Fibroblast of skin of right quadriceps (primary cell): ENCODE results near the gene SEMA5B.

Experiments used
- DNase-seq: peaks from one replicate; pipeline ENCODE4 v3.0.0-alpha.2; 2013

The SEMA5B gene

DNA sequence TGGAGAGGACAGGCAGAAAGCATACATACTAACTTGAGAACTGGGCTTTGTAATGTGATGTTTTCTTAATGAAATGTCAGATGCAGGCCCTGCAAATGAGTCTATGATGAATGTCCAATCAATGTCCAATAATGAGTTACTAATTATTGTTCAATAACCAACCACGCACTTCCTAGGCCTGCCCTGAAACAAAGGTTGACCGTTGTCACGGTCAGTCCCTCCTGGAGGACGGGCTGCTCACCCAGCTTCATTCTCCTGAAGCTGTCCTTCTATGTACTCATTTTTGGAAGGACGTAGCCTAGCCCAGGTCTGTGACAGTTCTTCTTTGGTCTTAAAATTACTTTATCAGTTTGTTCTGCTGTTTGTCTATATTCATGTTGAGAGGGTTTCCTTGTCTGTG lies 30.9 kb upstream of the SEMA5B start:
- DNase-seq, result no peak

DNA sequence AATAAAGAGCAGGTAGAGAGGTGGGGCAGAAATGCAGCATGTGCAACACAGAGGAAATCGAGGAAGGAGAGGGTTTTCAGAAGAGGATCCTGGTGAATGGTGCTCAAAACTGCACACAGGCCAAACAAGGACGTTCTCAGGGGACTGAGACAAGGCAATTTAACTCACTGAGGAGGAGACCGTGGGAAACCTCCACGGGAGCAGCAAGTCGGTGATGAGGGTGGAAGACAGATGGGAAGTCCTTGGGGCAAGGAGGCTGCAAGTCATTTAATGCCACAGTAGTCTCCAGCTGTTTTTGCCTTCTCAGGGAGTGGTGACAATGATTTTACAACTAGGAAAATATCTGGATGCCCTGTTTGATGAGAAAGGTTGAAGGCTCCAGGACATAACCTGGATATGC lies 27.8 kb upstream of the SEMA5B start:
- no peak for DNase-seq

DNA sequence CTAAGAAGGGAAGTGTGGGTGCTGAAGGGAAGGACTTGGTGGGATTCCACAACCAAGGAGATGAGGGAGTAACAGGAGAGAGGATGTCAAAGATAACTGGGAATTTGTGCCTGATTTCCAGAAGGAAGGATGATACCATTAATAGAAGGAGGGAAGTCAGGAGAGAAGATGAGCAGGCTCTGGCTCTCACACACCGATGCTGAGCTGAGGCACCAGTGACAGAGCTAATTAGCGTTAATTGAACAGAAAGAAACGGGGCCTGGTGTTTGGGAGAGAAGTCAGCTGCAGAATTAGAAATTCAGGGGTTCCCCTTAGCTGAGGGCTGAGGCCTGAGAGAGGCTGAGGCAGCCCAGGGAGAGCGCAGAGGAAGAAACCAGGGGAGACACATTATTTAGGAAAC lies 27.4 kb upstream of the SEMA5B start:
- DNase-seq, result no peak

DNA sequence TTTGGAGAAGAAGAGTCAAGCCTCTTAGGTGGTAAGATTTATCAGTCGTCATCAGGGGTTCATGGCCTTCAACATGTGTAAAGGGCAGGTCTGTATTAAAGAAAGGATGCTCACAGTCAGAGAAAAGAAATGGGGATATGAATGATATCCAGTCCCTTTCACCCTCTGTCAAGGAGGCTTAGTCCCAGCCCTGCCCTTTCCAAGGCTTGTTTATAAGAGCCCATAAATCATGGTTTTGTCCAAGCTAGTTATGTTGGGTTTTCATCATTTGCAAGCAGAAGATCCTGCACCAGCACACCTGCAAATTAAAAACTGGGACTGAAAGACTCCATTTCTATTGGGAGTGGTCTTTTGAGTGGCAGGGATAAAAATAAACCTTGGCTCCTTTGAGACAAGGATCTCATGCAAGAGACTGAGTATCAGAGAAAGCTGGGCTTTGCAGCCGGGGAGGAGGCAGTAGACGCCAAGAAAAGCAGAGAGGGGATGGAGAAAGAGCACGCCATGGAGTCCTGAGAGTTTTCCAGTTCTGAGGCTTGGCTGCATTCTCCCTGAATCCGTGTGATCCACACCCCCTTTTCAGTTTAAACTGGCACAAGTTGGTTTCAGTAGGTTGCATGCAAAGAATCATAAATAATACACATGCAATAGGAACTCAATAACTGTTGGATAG lies 26.7 kb upstream of the SEMA5B start:
- DNase-seq, result peak; percentile 40

DNA sequence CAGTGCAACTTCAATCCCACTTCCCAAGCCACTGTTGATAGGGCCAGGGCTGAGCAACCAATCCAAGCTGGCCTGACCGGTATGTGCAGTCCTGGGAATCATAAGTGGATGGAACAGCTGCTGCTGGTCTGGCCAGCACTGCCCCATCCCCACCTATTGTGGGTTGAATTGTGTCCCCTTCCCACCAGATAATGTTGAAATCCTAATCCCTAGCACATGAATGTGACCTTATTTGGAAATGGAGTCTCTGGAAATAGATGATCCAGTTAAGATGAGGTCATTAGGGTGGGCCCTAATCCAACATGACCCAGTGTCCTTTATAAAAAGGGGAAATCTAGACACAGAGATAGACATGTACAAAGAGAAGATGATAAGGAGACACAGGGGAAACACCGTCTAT lies 25.5 kb upstream of the SEMA5B start:
- peak; percentile 23 for DNase-seq

DNA sequence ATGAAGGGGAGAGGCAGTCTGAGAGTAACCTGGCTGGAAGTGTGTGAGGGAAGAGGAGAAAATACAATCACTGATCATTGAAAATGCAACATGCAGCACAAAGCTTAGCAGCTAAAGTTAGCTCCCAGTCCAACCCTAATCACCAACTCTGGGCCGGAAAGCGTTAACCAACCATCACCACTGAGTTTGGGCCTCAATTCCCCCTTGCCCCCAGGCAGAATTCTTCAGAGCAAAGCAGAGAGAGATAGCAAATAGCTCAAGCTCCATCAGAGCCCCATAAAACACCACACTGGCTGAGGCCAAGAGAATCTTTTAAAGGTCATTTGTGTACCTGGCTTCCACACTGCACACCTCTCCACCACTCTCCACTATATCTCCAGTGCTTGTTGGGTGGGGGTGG lies 23.1 kb upstream of the SEMA5B start:
- no peak for DNase-seq

DNA sequence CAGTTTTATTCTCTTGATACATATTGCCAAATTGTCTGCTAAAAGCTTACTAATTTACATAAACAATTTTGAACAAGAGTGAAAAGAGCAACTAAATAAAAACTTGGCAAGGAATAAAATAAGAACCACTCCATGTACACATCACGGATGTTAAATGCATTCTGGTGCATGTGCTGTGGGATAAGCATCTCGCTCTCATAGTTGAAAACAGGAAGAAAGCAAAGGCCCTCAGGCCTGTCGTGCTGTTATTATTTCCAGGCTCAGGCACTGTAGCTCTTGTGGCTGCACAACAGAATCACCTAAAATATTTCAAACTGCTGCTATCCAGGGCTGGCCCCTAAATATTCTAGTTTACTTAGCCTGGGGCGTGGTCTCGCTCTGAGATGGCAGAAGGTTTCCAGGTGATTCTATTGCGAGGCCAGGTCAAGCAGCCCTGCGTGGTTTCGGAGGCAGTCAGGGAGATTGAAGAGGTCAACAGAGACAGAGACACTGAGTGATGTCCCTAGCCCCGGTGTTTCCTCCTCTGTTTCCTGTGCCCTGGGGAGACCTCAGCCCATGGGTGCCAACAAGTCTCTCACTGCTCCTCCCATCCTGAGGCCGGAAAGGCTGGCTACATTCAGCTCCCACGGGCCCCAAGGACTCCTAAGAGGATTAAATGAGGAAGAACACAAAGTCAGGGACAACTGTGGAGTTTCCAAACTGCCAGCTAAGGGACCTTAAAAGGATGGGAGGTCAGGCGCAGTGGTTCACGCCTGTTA lies 21.1 kb upstream of the SEMA5B start:
- no peak for DNase-seq

DNA sequence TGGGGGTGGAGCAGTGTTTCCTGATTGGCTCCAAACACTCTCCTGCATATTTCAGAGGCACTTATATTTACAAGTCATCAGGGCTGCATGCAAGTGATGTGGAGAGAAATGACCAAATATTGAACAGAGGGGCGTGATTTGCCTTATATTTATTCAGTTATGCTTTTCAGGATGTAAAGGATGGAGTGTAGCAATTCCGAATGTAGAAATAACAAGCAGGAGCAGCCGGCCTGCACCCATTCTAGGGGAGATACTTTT lies 19.4 kb upstream of the SEMA5B start:
- no peak for DNase-seq

DNA sequence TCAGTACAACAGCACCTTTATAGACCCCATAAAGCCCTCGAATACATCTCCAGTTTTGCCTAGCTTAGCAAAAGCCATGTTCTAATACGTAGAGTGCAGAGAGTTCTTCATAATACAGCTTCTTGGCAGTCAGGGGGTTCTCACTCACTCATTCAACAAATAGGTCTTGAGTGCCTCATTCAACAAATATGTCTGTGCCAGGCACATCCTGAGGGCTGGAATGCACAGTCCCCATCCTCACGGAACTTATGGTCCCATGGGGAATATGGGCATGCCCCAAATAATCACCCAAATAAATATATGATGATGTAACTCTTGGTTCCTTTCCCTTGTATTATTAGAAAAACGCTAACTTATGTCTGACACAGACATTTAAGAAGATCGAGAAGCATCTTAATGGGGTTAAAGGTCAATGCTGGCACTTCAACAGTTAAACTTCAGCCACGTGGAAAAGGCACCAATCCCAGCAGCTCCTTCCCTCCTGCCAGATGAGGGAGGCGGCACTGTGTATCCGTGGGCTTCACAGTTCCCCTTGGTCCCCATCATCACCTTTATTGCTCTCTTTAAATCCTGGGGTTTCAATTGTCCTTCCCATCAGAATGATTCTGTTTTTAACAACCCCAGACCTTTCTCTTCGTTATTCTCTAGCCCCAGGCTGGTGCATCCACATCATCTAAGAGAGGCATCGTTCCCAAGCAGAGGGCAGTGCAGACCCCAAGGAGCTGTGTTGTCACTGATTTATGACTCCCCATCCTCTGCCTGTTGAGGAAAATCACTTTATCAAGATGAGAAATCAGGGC lies 18.9 kb upstream of the SEMA5B start:
- DNase-seq, result peak; percentile 65

DNA sequence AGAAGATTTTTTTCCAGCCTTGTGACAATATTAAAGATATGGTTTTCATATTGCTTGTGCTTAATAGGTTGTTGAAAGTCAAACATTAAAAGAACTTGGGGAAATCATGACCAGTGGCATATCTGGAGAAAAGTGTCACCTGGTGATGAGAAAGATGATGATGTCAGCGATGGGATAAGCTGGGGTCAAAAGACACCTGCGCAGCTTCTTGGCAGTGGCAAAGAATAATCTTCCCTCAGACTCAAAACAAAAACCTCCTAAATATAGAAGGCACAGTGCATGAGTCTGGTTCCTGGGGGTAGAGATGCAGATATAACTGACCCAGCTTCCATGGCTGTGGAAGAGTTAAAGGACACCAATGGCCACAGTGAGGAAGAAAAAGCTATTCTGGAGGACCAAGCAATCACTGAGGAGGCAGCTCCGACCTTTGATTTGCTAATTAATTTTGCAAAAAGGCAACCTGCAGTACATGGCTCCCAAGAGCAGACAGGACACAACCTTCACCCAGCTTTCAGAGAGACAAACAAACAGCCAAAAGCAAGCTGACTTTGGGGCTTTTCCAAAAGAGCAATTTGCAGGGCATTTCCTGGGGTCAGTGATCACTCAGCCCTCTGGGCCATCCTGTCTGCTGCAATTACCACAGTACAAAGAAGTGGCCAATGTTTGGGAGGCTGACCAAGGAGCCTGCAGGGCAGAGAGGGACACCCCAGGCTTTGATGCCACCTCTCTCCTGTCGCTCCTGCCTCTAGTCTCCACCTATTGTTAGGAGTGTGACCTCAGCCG lies 17.6 kb upstream of the SEMA5B start:
- DNase-seq, result no peak

DNA sequence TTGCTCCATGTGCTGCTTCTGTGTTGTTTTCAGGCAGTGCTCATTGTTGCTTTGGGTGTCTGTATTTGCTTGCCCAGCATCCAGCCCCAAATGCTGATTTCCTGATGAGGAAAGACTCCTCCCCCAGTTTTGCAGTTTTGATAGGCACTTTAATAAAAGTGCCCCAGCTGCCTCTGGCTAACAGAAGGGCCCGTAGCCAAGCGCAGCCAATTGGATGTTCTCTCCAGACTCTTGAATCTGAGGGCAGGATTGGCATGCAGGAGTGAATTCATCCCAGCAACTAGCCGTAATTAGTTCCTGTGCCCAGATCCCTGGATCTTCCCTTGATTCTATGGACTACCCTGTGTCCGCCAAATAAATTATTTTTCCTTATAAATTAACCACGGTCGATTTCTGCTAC lies 14.8 kb upstream of the SEMA5B start:
- no peak for DNase-seq

DNA sequence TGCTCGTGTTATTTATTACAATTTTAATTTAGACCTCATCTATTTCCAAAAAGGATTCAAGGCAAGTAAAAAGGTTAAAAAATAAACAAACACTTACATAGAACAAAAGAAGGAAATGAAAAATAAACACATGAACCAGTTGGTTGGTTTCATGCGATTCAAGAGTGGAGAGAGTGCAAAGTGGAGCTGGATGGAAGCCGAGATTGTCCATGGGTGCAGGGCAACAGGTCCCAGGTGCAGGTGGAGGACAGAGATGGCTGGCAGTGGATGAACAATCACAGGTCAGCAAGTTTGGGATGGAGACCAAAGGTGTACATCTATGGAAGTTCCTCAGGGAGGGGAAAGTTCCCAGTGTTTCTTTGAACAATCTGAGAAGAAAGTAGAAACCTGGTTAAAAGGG lies 11.6 kb upstream of the SEMA5B start:
- DNase-seq, result no peak

DNA sequence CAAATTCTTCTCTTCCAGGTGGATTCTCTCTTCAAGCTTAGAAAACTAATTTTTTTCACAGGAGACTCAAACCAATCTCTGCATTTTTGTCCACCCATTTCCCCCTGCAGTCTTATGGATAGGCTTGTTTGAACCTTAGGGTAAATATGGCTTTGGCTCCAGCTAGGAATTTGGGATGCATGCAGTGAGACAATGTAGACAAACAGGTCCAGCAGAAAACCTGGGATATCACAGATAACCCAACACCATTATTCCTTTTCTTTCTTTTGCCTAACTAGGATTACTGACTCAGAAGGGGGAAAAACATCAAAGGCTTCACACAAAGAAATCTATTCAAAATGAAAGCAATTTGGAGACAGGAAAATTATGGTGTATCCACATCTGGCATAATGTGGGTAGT lies 11.2 kb upstream of the SEMA5B start:
- DNase-seq, result no peak

DNA sequence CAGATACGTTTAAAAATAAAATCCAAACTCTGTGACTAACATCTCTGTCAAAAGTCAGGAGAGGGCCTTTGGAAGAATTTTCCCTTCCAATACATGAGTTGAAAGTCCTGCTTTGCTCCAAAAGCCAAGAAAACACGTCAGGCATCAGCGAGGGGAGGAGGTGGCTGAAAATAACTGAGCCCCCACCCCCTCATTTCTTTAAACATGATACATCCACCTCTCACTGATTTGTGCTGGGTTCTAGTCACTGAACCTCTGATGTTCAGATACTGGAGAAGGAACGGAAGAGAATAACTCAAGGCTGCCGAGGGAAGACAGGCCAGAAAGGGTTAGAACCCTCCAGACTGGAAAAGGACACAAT lies 9.4 kb upstream of the SEMA5B start:
- no peak for DNase-seq

DNA sequence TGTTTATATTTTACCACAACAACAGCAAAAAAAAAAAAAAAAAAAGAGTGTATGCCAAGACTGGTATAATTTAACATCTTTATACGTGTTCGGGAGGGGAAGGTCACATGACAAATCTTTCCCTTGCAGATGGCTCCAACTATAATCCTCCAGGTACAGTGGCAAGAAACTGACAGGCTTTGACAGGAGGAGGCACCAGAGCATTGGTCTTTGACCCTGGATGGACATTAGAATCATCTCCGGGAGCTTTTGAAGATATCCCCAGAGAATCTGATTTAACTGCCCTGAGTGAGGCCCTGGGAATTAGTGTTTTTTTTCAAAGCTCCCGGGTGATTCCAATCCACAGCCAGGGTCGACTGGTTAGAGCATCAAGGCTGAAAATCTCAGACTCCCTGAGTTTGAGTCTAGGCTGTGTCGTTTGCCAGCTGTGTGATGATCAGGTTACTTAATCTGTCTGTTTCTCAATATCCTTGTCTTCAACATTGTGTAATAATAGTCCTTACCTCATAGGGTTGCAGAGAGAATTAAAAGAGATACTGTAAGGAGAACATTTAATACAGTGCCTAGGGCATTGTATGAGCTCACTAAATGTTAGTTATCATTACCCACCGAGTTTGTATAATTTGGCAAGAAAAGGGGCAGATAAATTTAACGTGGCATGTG lies 8.9 kb upstream of the SEMA5B start:
- peak; percentile 24 for DNase-seq

DNA sequence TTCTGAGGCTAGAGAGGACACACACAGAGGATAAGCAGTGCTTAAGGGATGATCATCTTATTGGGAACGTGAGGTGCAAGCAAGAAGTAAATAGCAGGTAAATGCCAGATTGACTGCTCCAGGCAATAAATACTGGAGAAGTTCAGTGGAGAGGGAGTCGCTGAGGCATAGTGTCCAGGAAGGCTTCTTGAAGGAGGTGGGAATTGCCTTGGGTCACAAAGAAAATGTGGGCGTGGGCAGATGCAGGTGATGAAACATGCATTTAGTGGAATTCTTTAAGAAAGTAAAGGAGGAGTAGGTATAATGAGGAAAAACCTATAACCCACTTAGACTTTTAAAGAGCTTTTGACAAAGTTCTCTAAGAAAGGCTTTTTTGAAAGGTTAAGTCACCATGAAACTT lies 7.4 kb upstream of the SEMA5B start:
- no peak for DNase-seq

DNA sequence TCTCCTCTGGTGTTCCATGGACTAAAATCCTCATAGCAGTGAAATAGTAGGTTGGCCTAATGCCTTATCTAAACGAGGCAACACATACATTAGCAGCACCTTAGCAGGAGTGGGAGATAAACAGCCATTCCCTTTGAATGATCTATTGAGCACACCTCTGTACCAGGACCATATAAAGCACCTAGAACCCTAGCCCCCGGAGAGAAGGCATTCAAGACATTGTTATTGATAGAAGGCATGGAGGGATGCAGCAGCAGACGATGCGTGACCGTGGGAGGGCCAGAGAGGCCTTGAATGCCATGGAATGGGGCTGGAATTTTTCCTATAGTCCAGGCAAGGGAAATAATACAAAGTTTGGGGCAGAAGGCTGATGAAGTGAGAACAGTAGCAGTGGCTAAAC lies 6.6 kb upstream of the SEMA5B start:
- no peak for DNase-seq

DNA sequence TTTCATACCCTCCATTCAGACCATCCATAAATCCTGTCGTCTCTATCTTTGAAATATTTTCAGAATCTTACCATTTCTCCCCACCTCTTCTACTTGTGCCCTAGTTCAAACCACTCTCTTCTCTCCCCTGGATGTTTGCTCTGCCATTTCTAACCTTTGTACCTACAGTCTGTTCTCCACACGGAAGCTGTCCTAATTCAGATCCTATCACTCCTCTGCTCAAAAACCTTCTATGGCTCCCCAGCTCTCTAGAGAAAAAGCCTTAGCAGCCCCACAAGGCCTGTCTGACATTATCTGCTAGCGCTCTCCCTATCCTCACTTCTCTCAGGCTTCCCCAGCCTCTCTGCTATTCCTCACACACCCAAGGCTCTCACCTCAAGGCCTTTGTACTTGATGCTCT lies 4.5 kb upstream of the SEMA5B start:
- DNase-seq, result no peak

DNA sequence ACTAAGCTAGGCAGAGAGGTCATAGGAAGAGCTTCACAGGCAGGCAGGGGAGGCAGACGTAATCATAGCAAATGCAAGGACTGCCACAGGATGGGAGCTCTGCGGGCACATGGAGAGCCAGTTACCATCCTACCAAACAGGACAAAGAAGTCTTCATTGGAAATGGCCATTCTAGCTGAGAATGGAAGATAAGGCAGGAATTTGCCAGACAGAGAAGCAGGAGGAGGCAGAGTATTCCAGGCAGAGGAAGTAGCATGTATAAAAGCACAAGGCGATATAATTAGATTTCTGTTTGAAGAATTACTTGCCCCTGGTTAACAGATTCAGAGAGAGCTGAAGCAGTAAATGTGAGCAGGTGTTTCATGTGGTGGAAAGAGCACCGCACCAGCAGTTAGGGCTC lies 3.5 kb upstream of the SEMA5B start:
- DNase-seq, result no peak

DNA sequence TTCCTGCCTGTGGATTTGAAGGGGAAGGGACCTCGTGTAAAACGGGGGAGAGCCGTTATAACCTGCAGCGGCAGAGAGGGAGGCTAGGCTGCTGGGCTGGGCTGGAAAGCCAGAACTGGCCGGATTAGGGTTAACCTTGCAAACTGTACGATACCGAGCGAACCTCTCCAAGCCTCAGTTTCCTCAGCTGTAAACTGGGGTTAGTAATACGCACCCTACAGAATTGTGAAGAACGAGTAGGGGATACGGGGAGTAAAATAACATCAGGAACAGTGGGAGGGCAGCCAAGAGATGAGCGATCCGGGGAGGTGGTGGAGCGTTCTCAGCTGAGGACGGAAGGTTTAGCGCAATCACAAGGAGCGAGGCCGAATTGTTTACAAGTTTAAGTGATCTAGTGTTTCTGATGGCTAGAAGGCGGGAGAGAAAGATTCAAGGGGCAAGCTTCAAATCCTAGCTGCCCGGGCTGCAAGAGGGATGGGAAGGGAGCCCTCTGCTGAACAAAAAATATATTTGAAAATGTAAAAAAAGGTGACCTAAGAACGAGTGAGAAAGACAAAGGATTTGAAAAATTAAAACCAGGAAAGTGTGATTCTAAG lies 768 bp upstream of the SEMA5B start:
- peak; percentile 73 for DNase-seq

DNA sequence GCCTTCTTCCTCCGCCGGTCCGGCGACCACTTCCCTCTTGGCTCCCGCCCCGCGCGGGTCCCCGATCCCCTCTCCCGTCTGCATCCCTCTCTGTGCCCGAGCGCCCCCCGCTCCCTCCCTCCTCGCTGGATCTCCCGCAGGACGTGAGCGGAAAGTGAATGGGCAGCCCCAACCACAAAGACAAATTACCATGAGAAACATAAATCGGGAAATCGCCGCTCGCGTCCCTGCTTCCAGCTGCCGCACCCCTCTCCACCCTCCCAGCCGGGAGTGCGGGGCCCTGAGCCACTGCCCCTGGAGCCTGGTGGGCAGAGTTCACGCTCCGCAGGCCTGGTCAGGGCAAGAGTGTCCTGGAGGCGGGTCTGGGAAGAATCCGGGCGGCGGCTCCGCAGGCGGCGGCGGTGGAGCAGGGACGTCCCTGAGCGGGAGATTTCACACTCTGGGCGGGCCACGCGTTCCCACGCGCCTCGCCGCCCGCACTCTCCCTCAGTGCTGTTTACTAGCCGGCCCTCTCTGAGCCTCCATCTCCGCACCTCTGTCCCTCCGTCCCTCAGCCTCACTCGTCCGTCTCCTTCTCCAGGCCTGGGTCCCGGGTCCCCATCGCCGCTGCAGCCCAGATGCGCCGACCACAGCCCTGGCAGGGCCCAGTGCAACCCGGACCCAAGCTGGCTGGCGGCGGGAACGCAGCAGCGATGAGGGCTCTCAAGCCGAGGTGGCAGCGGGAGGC lies 835 bp downstream of the SEMA5B start:
- no peak for DNase-seq
